Gastrocnemius medialis (tissue), 4 donors: ENCODE results near the gene BACH1.

Experiments
- CTCF ChIP-seq, 5 experiments: fragments of 450-650 bp in 3 of 5; fragments of 200-600 bp in 2 of 5; sonication (generic) in 2 of 5; IDR thresholded peaks in 4 of 5; conservative IDR thresholded peaks in 1 of 5; 1 replicate in 4 of 5; 2 replicates in 1 of 5; pipeline ENCODE4 v1.5.1; 2016 to 2019; ENCODE audit warnings: antibody characterized with exemption in 5 of 5, mild to moderate bottlenecking in 3 of 5, moderate library complexity in 3 of 5
- POLR2A ChIP-seq, 2 donors: fragments of 450-650 bp; IDR thresholded peaks; one replicate each; pipeline ENCODE4 v1.6.1; 2017; ENCODE audit warnings: antibody characterized with exemption in 2 of 2, mild to moderate bottlenecking in 2 of 2, moderate library complexity in 2 of 2

DNA sequence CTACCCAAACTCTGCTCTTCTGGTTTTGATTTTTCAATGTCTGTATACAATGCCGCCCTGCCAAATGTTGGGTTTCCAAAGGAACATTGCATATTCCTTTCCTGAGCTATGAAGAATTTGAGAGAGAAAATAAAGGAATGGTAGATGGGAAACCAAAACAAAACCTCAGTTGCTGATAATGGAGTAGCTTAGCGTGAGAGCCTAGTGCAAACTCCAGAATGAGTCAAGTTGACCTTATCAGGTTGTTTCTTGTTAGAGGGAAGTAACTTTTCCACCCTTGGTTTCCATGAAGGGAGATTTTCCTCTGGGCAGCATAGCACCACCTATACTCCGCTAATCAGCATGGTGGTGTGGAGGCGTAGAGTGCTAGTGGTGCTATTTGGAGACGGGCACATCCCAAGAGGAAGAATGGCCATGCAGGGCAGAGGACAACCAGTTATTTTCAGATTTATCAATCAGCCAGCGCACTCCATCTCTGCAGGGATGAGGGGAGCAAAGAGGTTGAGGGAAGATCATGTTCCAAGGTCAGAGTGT is 51.6 kb downstream of the BACH1 start:
- TF ChIP-seq CTCF (IDR thresholded peaks at IDR 0.05 in 4 of 5, conservative IDR thresholded peaks at IDR 0.05 in 1 of 5) (no peak), POLR2A (IDR thresholded peaks at IDR 0.05) (no peak)
